ENCODE data around the gene ZBED4. TPM values are rescaled to one million over a fixed set of nuclear protein-coding genes. Genes with fewer than 3 reads are reported as not detected.

Gene ZBED4
- total and polyA plus RNA-seq, 2 experiments from 2014 or later, result 8.5 to 31.9 TPM

Small RNA genes within 50 kb of the gene (small RNA-seq; reads per million reads assigned to genes)
- gene AL117328.1 (ENCODE audit: low replicate concordance) (not detected), gene RF00017 (ENCODE audit: low replicate concordance) (not detected)

Other genes with a start within 250 kb of the ZBED4 start
- gene BRD1, start 26.0 kb upstream of the ZBED4 start, total RNA-seq (2014; rRNA removed; shearing (Covaris generic)), result 33.8 and 36.1 TPM in 2 replicates
- gene BRD1, start 26.0 kb upstream of the ZBED4 start, polyA plus RNA-seq (2016; fragmentation: Nextera tagmentation; extraction: Ambion mirVana), result 12.3 and 13.1 TPM in 2 replicates
- gene ALG12, start 64.6 kb downstream of the ZBED4 start, total RNA-seq (2014; rRNA removed; shearing (Covaris generic)), result 23.3 and 26.9 TPM in 2 replicates
- gene ALG12, start 64.6 kb downstream of the ZBED4 start, polyA plus RNA-seq (2016; fragmentation: Nextera tagmentation; extraction: Ambion mirVana), result 18.7 and 21.8 TPM in 2 replicates
- 34.4 and 35.7 TPM in 2 replicates for gene CRELD2, start 64.8 kb downstream of the ZBED4 start, total RNA-seq (2014; rRNA removed; shearing (Covaris generic))
- gene CRELD2, start 64.8 kb downstream of the ZBED4 start, polyA plus RNA-seq (2016; fragmentation: Nextera tagmentation; extraction: Ambion mirVana), result 47.7 and 49.4 TPM in 2 replicates
- gene PIM3, start 106.9 kb downstream of the ZBED4 start, total RNA-seq (2014; rRNA removed; shearing (Covaris generic)), result 30.6 and 37.3 TPM in 2 replicates
- gene PIM3, start 106.9 kb downstream of the ZBED4 start, polyA plus RNA-seq (2016; fragmentation: Nextera tagmentation; extraction: Ambion mirVana), result 17.7 and 18.8 TPM in 2 replicates
- 0.31 TPM in 1 of 2 replicates, not detected in the other for gene IL17REL, start 158.9 kb downstream of the ZBED4 start, total RNA-seq (2014; rRNA removed; shearing (Covaris generic))
- not detected in 2 replicates for gene IL17REL, start 158.9 kb downstream of the ZBED4 start, polyA plus RNA-seq (2016; fragmentation: Nextera tagmentation; extraction: Ambion mirVana)
- gene TTLL8, start 204.5 kb downstream of the ZBED4 start, total RNA-seq (2014; rRNA removed; shearing (Covaris generic)), result not detected in 2 replicates
- gene TTLL8, start 204.5 kb downstream of the ZBED4 start, polyA plus RNA-seq (2016; fragmentation: Nextera tagmentation; extraction: Ambion mirVana), result not detected in 2 replicates
- gene MLC1, start 231.6 kb downstream of the ZBED4 start, total RNA-seq (2014; rRNA removed; shearing (Covaris generic)), result not detected in 2 replicates
- not detected in 2 replicates for gene MLC1, start 231.6 kb downstream of the ZBED4 start, polyA plus RNA-seq (2016; fragmentation: Nextera tagmentation; extraction: Ambion mirVana)
- 0.62 and 0.73 TPM in 2 replicates for gene MOV10L1, start 236.2 kb downstream of the ZBED4 start, total RNA-seq (2014; rRNA removed; shearing (Covaris generic))
- 1.2 and 1.8 TPM in 2 replicates for gene MOV10L1, start 236.2 kb downstream of the ZBED4 start, polyA plus RNA-seq (2016; fragmentation: Nextera tagmentation; extraction: Ambion mirVana)